Fibroblast of skin of left biceps (primary cell): ENCODE results near the gene PDZD11.
"Not testable (repeated sequence)": the region's sequence is repeated elsewhere in the genome, so short reads cannot be mapped to it uniquely, and the experiment has no call there.

ENCODE experiments used
- DNase-seq, 2 experiments: peaks; one replicate each; pipeline ENCODE4 v3.0.0-alpha.2; 2013; ENCODE audit warnings: low read depth in 2 of 2

PDZD11 gene

GRCh38 chrX:70257423-70258288 lies 32.1 kb downstream of the PDZD11 start:
- DNase-seq, result no peak

- no peak for DNase-seq
These were observed 34.3 kb downstream of the PDZD11 start for GRCh38 chrX:70255452-70255851.

GRCh38 chrX:70254909-70255308 lies 34.8 kb downstream of the PDZD11 start:
- DNase-seq, result no peak

- no peak for DNase-seq
These were observed 35.7 kb downstream of the PDZD11 start for GRCh38 chrX:70254063-70254400.

GRCh38 chrX:70253377-70254062 lies 36.2 kb downstream of the PDZD11 start:
- no peak for DNase-seq

GRCh38 chrX:70252491-70252890 lies 37.2 kb downstream of the PDZD11 start:
- no peak for DNase-seq

- no peak for DNase-seq
These were observed 42.5 kb downstream of the PDZD11 start for GRCh38 chrX:70247252-70247651.

- no peak for DNase-seq
These were observed 44.8 kb downstream of the PDZD11 start for GRCh38 chrX:70244881-70245280.

GRCh38 chrX:70243601-70244000 lies 46.1 kb downstream of the PDZD11 start:
- DNase-seq, result not testable (repeated sequence)

GRCh38 chrX:70241501-70241900 lies 48.2 kb downstream of the PDZD11 start:
- no peak for DNase-seq

- no peak for DNase-seq
These were observed 49.0 kb downstream of the PDZD11 start for GRCh38 chrX:70240751-70241150.
